GM19193 (cell line): ENCODE results near the gene RALY.

Source experiments
- POLR2A ChIP-seq: IDR thresholded peaks from 4 replicates; pipeline ENCODE4 v1.6.1; 2011; ENCODE audit not compliant: insufficient read depth, insufficient read length; ENCODE audit errors: extremely low read depth

The RALY gene

DNA sequence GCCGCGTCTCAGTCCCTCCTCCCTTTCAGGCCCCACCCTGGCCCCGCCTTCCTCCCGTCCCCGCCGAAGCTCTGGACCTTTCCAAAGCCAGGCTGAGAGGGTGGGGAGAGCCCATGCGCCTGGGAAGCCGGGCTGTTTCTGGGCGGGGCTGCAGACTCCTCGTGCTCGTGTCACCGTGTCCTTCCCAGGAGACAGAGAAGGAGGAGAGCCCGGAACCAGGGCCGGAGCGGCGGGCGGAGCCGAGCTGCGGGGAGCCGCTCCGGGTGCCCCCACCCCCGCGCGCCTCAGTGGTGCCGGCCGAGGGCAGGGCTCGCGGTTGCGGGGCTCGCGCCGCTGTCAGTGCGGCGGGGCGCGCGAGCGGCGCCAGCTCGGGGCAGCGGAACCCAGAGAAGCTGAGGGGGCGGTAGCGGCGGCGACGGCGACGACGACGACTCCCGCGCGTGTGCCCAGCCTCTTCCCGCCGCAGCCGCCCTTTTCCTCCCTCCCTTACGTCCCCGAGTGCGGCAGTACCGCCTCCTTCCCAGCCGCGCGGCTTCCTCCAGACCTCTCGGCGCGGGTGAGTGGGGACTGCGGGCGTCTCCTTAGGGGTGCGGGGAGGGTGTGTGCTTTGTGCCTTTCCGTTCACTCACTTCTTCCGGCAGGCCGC lies at the start of gene RALY:
Gene RALY, plus strand, starts transcription at position 336 of the 646 bp plus-strand sequence. CDS start 78,164 bp downstream, outside the sequence.
- peak; percentile 98 for TF ChIP-seq POLR2A

DNA sequence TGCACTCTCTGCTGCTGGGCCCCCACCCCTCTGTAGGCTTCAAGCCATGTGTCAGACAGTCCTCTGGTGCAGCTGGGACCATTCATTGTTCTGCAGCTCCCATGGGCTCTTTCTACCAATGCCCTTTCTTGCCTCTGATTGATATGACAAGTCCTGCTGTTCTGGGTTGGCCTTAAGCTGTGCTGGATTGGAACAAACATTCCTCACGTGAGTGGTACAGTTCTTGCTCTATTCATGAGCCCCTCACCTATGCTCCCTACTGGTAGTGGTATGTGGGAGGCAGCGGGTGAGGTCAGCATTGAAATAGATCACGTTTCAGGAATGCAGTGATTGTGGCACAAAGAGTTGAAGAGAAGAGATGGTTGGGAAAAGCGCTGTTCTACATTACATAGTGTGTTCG lies 48.8 kb upstream of the RALY start:
- no peak for TF ChIP-seq POLR2A

DNA sequence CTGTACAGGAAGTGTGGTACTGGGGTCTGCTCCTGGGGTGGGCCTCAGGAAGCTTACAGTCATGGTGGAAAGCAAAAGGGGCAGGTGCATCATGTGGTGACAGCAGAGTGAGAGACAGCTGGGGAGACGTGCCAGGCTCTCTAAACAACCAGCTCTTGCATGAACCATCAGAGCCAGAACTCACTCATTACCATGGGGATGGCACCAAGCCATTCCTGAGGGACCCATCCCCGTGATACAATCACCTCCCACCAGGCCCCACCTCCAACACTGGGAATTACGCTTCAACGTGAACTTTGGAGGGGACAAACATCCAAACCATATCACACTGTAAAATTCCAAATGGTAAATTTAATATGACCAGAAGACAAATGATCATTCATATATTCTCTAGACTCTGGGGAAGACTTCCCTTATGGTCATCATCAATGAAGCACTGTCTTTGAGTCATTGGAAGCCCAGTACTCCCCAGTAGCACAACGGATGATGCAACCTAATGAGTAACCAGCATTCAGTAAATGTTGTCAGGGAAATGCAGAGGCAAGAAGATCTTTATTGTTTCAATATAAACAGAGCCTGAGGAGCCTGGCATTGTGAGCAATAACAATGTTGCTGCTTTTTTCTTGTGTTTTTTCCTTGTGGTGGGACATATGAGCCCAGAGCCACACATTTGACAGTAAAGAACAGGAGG lies 48.2 kb upstream of the RALY start:
- TF ChIP-seq POLR2A = no peak

DNA sequence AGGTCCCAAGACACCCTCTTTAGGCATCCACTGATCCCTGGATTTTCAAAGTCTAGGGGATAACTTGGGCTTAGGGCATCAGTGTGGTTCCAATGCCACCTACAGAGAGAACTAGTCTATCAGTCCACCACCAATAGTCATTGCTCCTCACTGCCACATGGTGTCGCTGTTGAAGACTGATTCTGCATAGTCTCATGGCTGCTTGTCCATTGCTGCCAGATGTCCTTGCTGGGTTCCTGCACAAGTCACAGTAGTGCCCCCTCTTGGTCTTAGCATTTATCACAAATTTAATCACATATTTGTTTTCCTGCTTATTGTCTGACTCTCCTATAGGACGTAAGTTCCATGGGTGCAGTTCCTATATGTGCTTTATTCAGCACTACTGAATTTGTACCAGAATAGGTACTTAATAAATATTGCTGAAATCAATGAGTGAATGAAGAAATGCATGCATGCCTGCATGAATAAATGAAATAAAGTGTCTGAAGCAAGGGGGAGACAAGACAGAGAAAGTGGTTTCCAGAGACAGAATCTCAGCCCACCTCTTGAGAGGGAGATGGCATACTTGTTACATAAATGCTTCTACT lies 45.9 kb upstream of the RALY start:
- TF ChIP-seq POLR2A = no peak

DNA sequence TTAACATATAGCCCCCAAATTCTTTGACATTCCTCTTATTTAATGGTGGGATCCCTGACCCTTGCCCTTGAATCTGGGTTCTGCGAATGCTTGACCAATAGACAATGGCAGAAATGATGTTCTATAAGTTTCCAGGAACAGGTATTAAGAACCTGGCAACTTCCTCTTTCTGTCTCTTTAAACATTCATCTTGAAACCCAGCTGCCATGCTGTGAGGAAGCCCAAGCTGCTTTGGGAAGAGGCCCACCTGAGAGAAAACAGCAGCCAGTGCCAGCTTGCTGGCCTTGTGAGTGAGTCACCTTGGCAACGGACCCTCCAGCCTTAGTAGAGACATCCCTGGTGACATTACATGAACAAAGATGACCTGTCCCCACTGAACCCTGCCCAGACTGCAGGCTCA lies 45.2 kb upstream of the RALY start:
- no peak for TF ChIP-seq POLR2A

DNA sequence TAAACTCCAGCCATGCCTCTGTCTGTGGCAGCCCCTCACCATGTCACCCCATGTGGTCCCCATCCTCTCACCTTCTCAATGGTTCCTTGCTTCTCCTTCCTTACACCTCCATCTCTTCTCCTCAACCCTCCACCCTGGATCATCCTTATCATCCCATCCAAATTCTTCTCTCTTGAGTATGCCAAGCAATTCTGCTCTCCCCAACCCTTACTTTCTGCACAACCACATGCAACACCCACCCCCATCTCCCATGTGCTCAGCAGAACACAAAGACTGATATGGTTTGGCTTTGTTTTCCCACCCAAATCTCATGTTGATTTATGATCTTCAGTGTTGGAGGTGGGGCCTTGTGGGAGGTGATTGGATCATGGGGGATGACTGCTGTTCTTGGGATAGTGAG lies 42.5 kb upstream of the RALY start:
- no peak for TF ChIP-seq POLR2A

DNA sequence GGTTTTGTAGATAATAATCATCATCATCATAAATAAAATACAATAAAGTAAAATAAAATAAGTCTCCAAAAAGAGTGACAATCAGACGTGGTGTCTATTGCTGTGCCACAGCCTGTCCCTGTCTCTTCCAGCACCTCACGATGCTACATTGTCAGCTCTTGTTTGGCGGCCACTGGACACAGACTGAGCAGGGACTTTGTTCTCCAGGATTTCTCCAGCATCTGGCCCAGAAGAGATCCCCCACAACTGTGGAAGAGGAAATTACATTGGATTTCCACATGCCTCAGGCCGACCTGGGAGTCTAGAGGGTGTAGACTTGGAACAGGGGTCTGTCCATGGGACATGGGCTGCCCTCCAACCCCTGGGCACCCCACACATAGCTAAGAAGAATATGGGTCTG lies 39.2 kb upstream of the RALY start:
- TF ChIP-seq POLR2A = no peak

DNA sequence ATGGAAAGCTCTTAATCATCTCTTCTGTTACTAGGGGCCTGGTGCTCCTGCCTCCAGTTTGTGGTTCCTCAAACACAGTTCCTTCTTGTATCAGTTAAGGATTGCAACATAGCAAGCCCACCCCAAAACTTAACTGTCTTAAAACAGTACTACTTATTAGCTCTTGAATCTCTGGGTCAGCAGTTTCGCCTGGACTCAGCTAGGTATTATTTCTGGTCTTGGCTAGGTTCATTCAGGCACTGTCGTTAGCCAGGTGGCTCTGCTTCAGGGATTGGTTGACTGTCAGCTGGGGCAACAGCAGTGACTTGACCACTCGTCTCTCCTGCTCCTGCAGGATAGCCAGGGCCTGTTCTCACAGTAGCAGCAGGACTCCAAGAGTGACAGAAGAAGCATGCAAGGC lies 30.0 kb upstream of the RALY start:
- TF ChIP-seq POLR2A = no peak

DNA sequence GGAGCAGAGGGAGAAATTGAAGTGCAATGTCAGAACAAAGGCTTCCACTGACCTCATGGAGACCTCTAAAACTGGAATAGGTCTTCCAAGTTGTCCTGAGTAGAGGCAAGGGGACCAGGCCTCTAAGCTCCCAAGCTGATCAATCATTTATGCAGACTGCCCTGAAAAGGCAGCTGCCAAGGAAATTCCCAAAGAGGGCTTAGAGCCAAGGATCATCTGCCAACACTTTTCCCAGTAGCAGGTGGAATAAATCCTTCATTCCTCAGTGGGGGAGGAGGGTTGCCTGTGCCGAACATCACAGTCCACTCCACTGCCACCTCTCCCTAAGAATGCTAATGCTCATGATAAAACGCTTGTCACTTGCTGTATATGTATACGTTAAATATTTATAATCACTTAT lies 29.3 kb upstream of the RALY start:
- TF ChIP-seq POLR2A = no peak

DNA sequence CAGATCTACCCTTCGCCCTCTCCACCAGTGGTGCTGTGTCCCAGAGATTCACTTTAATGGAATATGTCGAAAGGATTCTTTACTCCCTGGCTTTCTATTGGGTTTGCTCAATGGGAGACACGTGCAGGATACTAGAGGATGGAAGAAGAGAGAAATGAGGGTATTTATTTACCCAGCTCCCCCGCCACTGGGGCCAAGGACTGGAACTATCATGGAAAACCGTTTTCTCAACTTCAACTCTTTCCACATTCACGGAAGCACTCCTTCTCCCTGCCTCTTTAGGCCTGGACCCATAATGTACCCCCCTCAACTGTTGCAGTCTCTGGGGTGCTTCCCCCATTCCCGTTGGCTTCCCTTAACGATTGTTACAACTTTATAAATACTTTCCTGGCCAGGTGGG lies 26.6 kb upstream of the RALY start:
- no peak for TF ChIP-seq POLR2A

DNA sequence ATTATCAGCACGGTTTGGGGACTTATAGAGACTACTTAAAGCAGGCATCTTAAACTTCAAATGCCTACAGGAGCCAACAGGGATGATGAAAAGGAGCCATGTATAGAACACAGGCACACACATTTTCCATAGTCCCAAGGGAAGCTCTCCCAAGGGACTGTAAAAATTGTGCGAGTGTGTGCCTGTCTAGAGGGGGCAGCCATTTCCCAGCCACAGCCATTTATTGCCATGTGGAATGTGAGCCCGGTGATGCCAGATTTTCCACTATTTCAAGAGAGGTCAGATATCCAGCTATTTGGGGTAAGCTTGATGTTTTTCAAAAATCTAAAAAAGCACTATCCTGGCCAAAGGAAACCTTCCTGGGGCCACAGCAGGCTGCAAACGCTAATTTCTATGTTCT lies 24.1 kb upstream of the RALY start:
- no peak for TF ChIP-seq POLR2A

DNA sequence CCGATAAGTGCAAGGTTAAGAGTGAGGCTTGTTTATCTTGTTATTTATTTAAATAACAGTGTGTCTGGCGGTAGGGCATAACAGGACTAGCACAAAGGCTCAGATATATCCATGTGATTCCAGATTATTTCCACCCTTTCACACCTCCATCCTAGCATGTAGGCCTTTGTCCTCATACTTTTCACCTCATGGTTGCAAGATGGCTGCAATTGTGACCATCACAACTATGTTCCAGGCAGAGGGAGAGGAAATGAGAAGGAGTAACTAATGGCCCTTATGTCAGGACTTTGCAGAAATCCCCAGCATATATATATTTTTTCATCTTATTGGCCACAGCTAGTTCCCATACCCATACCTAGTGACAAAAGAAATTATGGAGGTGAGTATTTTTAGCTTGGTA lies 23.5 kb upstream of the RALY start:
- no peak for TF ChIP-seq POLR2A

DNA sequence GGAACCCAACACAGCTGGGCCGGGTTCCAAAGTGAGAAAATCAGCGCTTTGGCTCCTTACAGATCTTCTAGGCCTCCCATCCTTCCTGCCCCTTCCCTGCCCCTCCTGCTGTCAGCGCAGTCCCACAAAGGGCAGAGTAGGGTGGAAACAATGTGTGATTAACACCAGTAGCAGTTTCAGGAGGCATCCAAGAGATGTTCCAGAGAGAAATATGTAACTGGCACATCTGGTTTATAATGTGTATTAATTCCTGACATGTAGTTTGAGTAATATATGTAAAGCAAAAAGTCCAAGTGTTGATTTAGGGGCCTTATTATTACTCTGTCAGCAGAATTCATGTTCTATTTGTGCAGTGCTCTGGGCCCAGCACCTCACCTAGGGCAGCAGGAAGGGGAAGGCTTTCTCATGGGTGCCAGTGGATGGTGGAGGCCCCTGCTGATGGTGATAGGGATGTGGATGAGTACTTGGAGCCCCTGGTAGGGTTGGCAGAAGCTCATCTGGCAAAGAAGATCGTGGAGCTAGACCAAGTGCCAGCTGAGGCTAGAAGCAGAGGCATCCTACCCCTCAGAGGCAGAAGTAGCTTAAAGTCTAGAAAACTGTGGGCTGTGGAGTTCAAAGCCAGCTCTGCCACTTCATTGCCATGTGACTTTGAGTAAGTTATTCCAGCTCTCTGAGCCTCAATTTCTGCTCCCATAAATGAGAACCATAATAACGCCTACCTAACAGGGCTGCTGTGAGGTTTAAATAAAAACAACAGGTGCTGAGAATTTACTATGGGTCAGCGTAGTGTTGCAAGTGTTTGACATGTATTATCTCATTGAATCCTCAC lies 22.4 kb upstream of the RALY start:
- TF ChIP-seq POLR2A = no peak

DNA sequence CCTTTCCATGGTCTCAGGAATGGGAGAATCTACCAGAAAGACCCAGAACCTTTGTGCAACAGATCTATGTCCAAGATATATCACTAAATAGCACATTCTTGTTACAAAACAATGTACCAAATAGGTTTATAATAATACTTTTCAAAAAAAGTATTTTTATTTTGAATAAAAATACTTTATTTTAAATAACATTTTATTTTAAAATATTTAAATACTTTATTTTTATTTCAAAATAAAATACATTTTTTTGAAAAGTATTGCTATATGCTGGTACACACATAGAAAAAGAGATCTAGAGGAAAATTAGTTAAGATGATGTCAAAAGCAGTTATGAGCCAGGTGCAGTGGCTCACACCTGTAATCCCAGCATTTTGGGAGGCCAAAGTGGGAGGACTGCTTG lies 16.8 kb upstream of the RALY start:
- TF ChIP-seq POLR2A = no peak

DNA sequence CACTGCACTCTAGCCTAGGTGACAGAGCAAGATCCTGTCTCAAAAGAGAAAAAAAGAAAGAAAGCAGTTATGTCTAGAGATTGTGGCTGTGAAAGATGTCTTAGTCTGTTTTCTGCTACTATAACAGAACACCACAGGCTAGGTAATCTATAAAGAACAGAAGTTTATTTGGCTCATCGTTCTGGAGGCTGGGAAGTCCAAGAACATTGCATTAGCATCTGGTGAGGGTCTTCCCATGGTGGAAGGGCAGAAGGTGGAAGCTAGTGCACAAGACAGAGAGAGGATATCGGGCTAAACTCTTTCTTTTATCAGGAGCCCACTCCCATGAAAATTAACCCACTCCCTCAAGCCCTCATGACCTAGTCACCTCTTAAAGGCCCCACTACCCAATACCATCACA lies 16.2 kb upstream of the RALY start:
- no peak for TF ChIP-seq POLR2A
